GM23338 (cell line): ENCODE results near the gene GRID1.

Experiments
- EZH2 ChIP-seq: fragments of 200-600 bp; sonication (generic); IDR thresholded peaks from one replicate; pipeline ENCODE4 v1.8.0; 2017; ENCODE audit warnings: antibody characterized with exemption, mild to moderate bottlenecking, low read depth; ENCODE audit not compliant: unreplicated experiment
- EZH2phosphoT487 ChIP-seq: fragments of 200-600 bp; sonication (generic); IDR thresholded peaks from one replicate; pipeline ENCODE4 v1.8.1; 2018; ENCODE audit warnings: antibody characterized with exemption; ENCODE audit not compliant: unreplicated experiment
- POLR2AphosphoS5 ChIP-seq: IDR thresholded peaks from 2 replicates; pipeline ENCODE4 v1.6.1; 2016; ENCODE audit warnings: antibody characterized with exemption, low read depth
- STAT1 ChIP-seq: IDR thresholded peaks from one replicate; pipeline ENCODE4 v1.6.1; 2016; ENCODE audit warnings: antibody characterized with exemption; ENCODE audit not compliant: unreplicated experiment
- TF ChIP-seq, protein P1 (sequence below), 2 experiments: fragments of 200-600 bp in 1 of 2; sonication (generic) in 1 of 2; conservative IDR thresholded peaks; 2 replicates each; pipeline versions ENCODE4 v1.5.1 to v1.6.1; 2016 to 2017; ENCODE audit warnings: antibody characterized with exemption in 2 of 2, low read depth in 2 of 2, mild to moderate bottlenecking in 2 of 2, moderate library complexity in 1 of 2

DNA sequence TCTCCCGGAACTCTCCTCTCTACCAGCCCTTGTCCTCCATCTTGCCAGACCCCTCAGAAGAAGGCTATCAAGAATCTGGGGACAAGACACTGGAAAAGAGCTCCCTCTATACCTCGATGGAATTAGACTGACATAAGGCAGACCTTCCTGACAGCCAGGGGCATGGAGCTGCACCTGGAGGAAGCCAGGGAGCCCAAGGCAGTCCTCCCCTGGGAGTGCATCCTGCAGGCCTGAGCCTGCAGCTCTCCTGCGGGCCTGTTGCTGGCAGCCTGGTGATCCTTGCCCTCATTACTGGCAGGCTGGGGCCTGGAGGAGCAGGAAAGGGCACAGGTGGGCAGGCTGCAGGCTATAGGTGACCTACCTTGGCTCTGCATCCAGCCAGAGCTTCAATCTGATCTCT, 323.4 kb downstream of the GRID1 start:
- TF ChIP-seq, protein P1, sequence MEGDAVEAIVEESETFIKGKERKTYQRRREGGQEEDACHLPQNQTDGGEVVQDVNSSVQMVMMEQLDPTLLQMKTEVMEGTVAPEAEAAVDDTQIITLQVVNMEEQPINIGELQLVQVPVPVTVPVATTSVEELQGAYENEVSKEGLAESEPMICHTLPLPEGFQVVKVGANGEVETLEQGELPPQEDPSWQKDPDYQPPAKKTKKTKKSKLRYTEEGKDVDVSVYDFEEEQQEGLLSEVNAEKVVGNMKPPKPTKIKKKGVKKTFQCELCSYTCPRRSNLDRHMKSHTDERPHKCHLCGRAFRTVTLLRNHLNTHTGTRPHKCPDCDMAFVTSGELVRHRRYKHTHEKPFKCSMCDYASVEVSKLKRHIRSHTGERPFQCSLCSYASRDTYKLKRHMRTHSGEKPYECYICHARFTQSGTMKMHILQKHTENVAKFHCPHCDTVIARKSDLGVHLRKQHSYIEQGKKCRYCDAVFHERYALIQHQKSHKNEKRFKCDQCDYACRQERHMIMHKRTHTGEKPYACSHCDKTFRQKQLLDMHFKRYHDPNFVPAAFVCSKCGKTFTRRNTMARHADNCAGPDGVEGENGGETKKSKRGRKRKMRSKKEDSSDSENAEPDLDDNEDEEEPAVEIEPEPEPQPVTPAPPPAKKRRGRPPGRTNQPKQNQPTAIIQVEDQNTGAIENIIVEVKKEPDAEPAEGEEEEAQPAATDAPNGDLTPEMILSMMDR (conservative IDR thresholded peaks at IDR 0.05; ENCODE audit: low read depth in 2 of 2): no peak
- TF ChIP-seq POLR2AphosphoS5 (no peak), EZH2 (no peak), EZH2phosphoT487 (no peak), STAT1 (no peak)
